WTC11 (cell line): ENCODE measurements around the gene PIGR. TPM values are rescaled to one million over a fixed set of nuclear protein-coding genes. Genes with fewer than 3 reads are reported as not detected.

Source experiments
- ATAC-seq: fragments of 200-7000 bp; cut with Tn5 transposase; 2 replicates; pipeline ENCODE4 v1.10.0; 2021; ENCODE audit warnings: mild to moderate bottlenecking, moderate library complexity
- CTCF ChIA-PET: fragments of 300-600 bp; sonication (Branson Sonifier 250); formaldehyde crosslinking; loops from one replicate; lab custom pipeline; 2021; ENCODE audit warnings: antibody characterized with exemption; lab: Charles Lee
- POLR2A ChIA-PET: fragments of 350-600 bp; sonication (Branson Sonifier 250); formaldehyde crosslinking; loops from one replicate; lab custom pipeline; 2021; ENCODE audit warnings: antibody characterized with exemption; lab: Charles Lee
- DNase-seq: peaks from one replicate; pipeline ENCODE4 v3.0.0; 2021; ENCODE audit warnings: low spot score
- H3K27ac Mint-ChIP-seq: 2 replicates; pipeline ENCODE4 v1.8.0; 2021; ENCODE audit warnings: mixed read lengths
- H3K27me3 Mint-ChIP-seq: 2 replicates; pipeline ENCODE4 v1.8.0; 2021; ENCODE audit warnings: low read depth, mild to moderate bottlenecking, moderate library complexity, mixed read lengths
- H3K36me3 Mint-ChIP-seq: 2 replicates; pipeline ENCODE4 v1.8.0; 2021; ENCODE audit warnings: mixed read lengths
- H3K4me1 Mint-ChIP-seq: 2 replicates; pipeline ENCODE4 v1.8.0; 2022; ENCODE audit warnings: mixed read lengths
- H3K4me3 Mint-ChIP-seq: 2 replicates; pipeline ENCODE4 v1.8.0; 2021; ENCODE audit warnings: mild to moderate bottlenecking, moderate library complexity, mixed read lengths
- H3K9me3 Mint-ChIP-seq: 2 replicates; pipeline ENCODE4 v1.8.0; 2021; ENCODE audit warnings: mixed read lengths
- ETV6 ChIP-seq: sonication (generic); formaldehyde crosslinking; IDR thresholded peaks from 2 replicates; pipeline ENCODE4 v1.8.1; 2022; ENCODE audit warnings: mild to moderate bottlenecking, missing genetic modification reagents
- FOXK1 ChIP-seq: sonication (generic); formaldehyde crosslinking; IDR thresholded peaks from 2 replicates; pipeline ENCODE4 v1.8.0; 2022; ENCODE audit warnings: mild to moderate bottlenecking, moderate library complexity, missing genetic modification reagents
- HMGA2 ChIP-seq: fragments of 250-450 bp; sonication (Bioruptor Pico); IDR thresholded peaks from 2 replicates; pipeline ENCODE4 v1.4.0; 2021; ENCODE audit warnings: mild to moderate bottlenecking, moderate library complexity
- MXD4 ChIP-seq: fragments of 250-450 bp; sonication (Bioruptor Pico); IDR thresholded peaks from 2 replicates; pipeline ENCODE4 v1.8.0; 2021; ENCODE audit warnings: mild to moderate bottlenecking, moderate library complexity, borderline replicate concordance
- NFE2L1 ChIP-seq: sonication (generic); formaldehyde crosslinking; IDR thresholded peaks from 2 replicates; pipeline ENCODE4 v1.8.1; 2023; ENCODE audit warnings: missing genetic modification reagents
- NR2C2 ChIP-seq: sonication (generic); formaldehyde crosslinking; IDR thresholded peaks from 2 replicates; pipeline ENCODE4 v1.8.0; 2022; ENCODE audit warnings: mild to moderate bottlenecking, missing genetic modification reagents
- NR3C1 ChIP-seq: sonication (generic); formaldehyde crosslinking; conservative IDR thresholded peaks from 2 replicates; pipeline ENCODE4 v1.8.1; 2023; ENCODE audit warnings: low read depth, mild to moderate bottlenecking, missing genetic modification reagents
- TCF7 ChIP-seq: sonication (generic); formaldehyde crosslinking; IDR thresholded peaks from 2 replicates; pipeline ENCODE4 v1.8.0; 2022; ENCODE audit warnings: mild to moderate bottlenecking, low read depth, missing genetic modification reagents, moderate library complexity
- TP53 ChIP-seq: sonication (generic); formaldehyde crosslinking; IDR thresholded peaks from 2 replicates; pipeline ENCODE4 v1.8.1; 2023; ENCODE audit warnings: mild to moderate bottlenecking, missing genetic modification reagents
- ZBTB21 ChIP-seq: sonication (generic); formaldehyde crosslinking; IDR thresholded peaks from 2 replicates; pipeline ENCODE4 v1.8.1; 2023; ENCODE audit warnings: mild to moderate bottlenecking, missing genetic modification reagents, borderline replicate concordance
- ZNF317 ChIP-seq: sonication (generic); formaldehyde crosslinking; IDR thresholded peaks from 2 replicates; pipeline ENCODE4 v1.8.1; 2023; ENCODE audit warnings: low read depth, mild to moderate bottlenecking, moderate library complexity, missing genetic modification reagents, borderline replicate concordance
- total RNA-seq: library from RNA; stranded (reverse); gene quantifications from 3 replicates; pipeline ENCODE4 v1.2.3, GENCODE V29; 2021
- TF ChIP-seq, protein P1 (sequence below): fragments of 200-600 bp; IDR thresholded peaks from 2 replicates; pipeline ENCODE4 v1.8.0; 2022; ENCODE audit warnings: antibody characterized with exemption
- TF ChIP-seq, protein P2 (sequence below): sonication (generic); formaldehyde crosslinking; IDR thresholded peaks from 2 replicates; pipeline ENCODE4 v1.8.1; 2022; ENCODE audit warnings: missing genetic modification reagents, borderline replicate concordance
- TF ChIP-seq, protein P3 (sequence below): sonication (generic); formaldehyde crosslinking; IDR thresholded peaks from 2 replicates; pipeline ENCODE4 v1.8.1; 2023; ENCODE audit warnings: mild to moderate bottlenecking, missing genetic modification reagents
- TF ChIP-seq, protein P4 (sequence below): fragments of 250-450 bp; sonication (Bioruptor Pico); IDR thresholded peaks from 2 replicates; pipeline ENCODE4 v1.8.0; 2021; ENCODE audit warnings: mild to moderate bottlenecking
- TF ChIP-seq, protein P5 (sequence below): sonication (generic); formaldehyde crosslinking; IDR thresholded peaks from 2 replicates; pipeline ENCODE4 v1.8.1; 2022; ENCODE audit warnings: low read depth, mild to moderate bottlenecking, moderate library complexity, missing genetic modification reagents, borderline replicate concordance
- TF ChIP-seq, protein P6 (sequence below): fragments of 250-450 bp; sonication (Bioruptor Pico); IDR thresholded peaks from 2 replicates; pipeline ENCODE4 v1.9.0; 2021; ENCODE audit warnings: moderate library complexity, mild to moderate bottlenecking, inconsistent platforms, borderline replicate concordance
- TF ChIP-seq, protein P7 (sequence below): sonication (generic); formaldehyde crosslinking; IDR thresholded peaks from 2 replicates; pipeline ENCODE4 v1.8.1; 2022; ENCODE audit warnings: low read depth, missing genetic modification reagents, borderline replicate concordance
- TF ChIP-seq, protein P8 (sequence below): sonication (generic); formaldehyde crosslinking; IDR thresholded peaks from 2 replicates; pipeline ENCODE4 v1.8.0; 2022; ENCODE audit warnings: mild to moderate bottlenecking, missing genetic modification reagents

PIGR gene
- total RNA-seq, 1 experiment from 2014 or later, result 1.9 TPM

DNA sequence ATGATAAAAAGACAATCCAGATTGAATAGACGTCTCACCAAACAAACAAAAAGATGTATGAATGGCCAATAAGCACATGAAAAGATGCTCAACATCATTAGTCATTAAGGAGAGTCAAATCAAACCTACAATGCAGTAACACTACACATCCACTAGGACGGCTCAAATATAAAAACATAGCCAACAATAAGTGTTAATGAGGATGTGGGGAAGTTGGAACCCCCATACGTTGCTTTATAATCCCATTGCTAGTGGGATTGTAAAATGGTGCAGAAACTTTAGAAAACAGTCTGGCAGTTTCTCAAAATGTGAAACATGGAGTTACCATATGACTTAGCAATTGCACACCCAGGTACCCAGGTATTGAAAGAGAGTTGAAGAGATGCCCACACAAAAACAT, 63.7 kb downstream of the PIGR start:
- Mint-ChIP-seq H3K27ac (no peak overlapping the region), H3K4me1 (no peaks in the 10 kb centered on the region), H3K4me3 (no peak overlapping the region), H3K36me3 (peaks cover 10% of the 10 kb centered on the region), H3K27me3 (no peaks in the 10 kb centered on the region; the same call in none of the 2 replicates), H3K9me3 (peaks cover 33% of the 10 kb centered on the region)
- no peak for TF ChIP-seq ZNF317 (CRISPR knock-in tag)
- TF ChIP-seq, protein P1, sequence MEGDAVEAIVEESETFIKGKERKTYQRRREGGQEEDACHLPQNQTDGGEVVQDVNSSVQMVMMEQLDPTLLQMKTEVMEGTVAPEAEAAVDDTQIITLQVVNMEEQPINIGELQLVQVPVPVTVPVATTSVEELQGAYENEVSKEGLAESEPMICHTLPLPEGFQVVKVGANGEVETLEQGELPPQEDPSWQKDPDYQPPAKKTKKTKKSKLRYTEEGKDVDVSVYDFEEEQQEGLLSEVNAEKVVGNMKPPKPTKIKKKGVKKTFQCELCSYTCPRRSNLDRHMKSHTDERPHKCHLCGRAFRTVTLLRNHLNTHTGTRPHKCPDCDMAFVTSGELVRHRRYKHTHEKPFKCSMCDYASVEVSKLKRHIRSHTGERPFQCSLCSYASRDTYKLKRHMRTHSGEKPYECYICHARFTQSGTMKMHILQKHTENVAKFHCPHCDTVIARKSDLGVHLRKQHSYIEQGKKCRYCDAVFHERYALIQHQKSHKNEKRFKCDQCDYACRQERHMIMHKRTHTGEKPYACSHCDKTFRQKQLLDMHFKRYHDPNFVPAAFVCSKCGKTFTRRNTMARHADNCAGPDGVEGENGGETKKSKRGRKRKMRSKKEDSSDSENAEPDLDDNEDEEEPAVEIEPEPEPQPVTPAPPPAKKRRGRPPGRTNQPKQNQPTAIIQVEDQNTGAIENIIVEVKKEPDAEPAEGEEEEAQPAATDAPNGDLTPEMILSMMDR, result peak; percentile 49
- ChIA-PET CTCF (interaction anchor here (1.5 kb wide), 1 partner anchor 108 kb away, joined by 3 read pairs; no protein-coding TSS in a partner anchor), POLR2A (no interaction called here)
- DNase-seq (no peak), ATAC-seq (no peak)

DNA sequence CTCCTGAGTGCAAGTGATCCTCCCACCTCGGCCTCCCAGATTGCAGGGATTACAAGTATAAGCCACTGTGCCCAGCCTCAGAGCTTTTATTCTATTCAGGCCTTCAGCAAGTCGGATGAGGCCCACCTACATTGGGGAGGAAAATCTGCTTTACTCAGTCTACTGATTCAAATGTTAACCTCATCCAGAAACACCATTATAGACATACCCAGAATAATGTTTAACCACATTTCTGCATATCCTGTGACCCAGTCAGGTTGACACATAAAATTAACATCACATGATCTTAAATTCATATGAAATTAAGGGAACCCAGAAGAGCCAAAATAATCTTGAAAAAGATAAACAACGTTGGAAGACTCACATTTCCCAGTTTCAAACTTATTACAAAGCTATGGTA, 66.0 kb downstream of the PIGR start:
- TF ChIP-seq HMGA2 (CRISPR knock-in tag) (no peak), ETV6 (CRISPR knock-in tag) (no peak), FOXK1 (CRISPR knock-in tag) (no peak), TCF7 (CRISPR knock-in tag) (no peak), TP53 (no peak), NR2C2 (CRISPR knock-in tag) (no peak), NR3C1 (CRISPR knock-in tag) (no peak), MXD4 (CRISPR knock-in tag) (no peak), ZBTB21 (CRISPR knock-in tag) (no peak), NFE2L1 (CRISPR knock-in tag) (no peak)
- TF ChIP-seq, protein P2, sequence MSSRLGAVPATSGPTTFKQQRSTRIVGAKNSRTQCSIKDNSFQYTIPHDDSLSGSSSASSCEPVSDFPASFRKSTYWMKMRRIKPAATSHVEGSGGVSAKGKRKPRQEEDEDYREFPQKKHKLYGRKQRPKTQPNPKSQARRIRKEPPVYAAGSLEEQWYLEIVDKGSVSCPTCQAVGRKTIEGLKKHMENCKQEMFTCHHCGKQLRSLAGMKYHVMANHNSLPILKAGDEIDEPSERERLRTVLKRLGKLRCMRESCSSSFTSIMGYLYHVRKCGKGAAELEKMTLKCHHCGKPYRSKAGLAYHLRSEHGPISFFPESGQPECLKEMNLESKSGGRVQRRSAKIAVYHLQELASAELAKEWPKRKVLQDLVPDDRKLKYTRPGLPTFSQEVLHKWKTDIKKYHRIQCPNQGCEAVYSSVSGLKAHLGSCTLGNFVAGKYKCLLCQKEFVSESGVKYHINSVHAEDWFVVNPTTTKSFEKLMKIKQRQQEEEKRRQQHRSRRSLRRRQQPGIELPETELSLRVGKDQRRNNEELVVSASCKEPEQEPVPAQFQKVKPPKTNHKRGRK (CRISPR knock-in tag), result no peak
- TF ChIP-seq, protein P3, sequence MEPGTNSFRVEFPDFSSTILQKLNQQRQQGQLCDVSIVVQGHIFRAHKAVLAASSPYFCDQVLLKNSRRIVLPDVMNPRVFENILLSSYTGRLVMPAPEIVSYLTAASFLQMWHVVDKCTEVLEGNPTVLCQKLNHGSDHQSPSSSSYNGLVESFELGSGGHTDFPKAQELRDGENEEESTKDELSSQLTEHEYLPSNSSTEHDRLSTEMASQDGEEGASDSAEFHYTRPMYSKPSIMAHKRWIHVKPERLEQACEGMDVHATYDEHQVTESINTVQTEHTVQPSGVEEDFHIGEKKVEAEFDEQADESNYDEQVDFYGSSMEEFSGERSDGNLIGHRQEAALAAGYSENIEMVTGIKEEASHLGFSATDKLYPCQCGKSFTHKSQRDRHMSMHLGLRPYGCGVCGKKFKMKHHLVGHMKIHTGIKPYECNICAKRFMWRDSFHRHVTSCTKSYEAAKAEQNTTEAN (CRISPR knock-in tag), result no peak
- TF ChIP-seq, protein P4, sequence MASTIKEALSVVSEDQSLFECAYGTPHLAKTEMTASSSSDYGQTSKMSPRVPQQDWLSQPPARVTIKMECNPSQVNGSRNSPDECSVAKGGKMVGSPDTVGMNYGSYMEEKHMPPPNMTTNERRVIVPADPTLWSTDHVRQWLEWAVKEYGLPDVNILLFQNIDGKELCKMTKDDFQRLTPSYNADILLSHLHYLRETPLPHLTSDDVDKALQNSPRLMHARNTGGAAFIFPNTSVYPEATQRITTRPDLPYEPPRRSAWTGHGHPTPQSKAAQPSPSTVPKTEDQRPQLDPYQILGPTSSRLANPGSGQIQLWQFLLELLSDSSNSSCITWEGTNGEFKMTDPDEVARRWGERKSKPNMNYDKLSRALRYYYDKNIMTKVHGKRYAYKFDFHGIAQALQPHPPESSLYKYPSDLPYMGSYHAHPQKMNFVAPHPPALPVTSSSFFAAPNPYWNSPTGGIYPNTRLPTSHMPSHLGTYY (CRISPR knock-in tag), result no peak
- TF ChIP-seq, protein P5, sequence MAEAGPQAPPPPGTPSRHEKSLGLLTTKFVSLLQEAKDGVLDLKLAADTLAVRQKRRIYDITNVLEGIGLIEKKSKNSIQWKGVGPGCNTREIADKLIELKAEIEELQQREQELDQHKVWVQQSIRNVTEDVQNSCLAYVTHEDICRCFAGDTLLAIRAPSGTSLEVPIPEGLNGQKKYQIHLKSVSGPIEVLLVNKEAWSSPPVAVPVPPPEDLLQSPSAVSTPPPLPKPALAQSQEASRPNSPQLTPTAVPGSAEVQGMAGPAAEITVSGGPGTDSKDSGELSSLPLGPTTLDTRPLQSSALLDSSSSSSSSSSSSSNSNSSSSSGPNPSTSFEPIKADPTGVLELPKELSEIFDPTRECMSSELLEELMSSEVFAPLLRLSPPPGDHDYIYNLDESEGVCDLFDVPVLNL (CRISPR knock-in tag), result no peak
- TF ChIP-seq, protein P6, sequence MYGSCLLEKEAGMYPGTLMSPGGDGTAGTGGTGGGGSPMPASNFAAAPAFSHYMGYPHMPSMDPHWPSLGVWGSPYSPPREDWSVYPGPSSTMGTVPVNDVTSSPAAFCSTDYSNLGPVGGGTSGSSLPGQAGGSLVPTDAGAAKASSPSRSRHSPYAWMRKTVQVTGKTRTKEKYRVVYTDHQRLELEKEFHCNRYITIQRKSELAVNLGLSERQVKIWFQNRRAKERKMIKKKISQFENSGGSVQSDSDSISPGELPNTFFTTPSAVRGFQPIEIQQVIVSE, result no peak
- TF ChIP-seq, protein P7, sequence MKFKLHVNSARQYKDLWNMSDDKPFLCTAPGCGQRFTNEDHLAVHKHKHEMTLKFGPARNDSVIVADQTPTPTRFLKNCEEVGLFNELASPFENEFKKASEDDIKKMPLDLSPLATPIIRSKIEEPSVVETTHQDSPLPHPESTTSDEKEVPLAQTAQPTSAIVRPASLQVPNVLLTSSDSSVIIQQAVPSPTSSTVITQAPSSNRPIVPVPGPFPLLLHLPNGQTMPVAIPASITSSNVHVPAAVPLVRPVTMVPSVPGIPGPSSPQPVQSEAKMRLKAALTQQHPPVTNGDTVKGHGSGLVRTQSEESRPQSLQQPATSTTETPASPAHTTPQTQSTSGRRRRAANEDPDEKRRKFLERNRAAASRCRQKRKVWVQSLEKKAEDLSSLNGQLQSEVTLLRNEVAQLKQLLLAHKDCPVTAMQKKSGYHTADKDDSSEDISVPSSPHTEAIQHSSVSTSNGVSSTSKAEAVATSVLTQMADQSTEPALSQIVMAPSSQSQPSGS, result no peak
- TF ChIP-seq, protein P8, sequence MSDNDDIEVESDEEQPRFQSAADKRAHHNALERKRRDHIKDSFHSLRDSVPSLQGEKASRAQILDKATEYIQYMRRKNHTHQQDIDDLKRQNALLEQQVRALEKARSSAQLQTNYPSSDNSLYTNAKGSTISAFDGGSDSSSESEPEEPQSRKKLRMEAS, result no peak
- Mint-ChIP-seq H3K27me3 (no peaks in the 10 kb centered on the region; the same call in none of the 2 replicates), H3K27ac (no peak overlapping the region), H3K4me3 (no peak overlapping the region), H3K9me3 (peaks cover 56% of the 10 kb centered on the region), H3K36me3 (peaks cover 22% of the 10 kb centered on the region), H3K4me1 (no peaks in the 10 kb centered on the region)
- ChIA-PET CTCF (no interaction called here), POLR2A (no interaction called here)
- ATAC-seq (no peak), DNase-seq (no peak)
